Measurements from ENCODE around the gene HTRA3.

The HTRA3 gene

DNA sequence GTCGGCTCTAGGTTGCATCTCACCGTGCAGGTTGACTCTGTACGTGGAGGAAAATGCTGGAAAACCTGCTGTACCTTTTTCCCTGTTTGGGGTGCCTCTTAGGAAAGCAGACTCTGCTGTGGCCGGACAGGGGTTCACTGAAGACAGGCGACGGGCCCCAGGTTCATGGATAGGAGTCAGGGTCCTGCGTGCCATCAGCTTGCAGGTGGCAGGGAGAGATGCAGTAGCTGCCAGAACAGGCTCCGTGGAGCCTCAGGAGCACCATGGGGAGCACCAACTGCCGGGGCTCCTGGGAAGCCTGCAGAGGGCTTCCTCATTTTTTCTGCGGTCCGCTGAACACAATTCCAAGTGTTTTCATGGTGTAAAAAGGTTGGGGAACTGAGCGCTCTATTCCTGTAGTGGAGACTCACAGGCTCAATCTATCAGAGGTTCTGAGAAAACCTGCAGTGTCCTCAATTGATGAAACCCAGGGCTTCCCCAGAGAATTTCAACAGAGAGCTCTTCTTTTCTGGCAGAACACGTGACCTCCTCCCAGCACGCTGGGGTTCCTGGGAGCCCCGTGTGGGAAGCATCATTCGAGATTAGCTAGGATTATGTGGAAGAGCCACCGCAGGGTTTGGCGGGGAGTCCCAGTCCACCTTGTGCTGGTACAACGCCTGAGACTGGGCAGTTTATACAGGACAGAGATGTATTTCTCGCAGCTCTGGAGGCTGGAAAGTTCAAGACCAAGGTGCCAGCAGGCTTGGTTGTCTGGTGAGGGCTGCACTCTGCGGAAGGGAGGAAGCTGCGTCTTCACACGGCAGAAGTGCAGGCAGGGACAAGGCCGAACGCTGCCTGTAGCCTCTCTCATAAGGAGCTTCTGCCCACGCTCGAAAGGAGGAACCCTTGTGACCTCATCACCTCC, 1.6 kb downstream of the HTRA3 start:
- H2AFZ ChIP-seq (ENCODE audit: low read depth, low read length): no peak overlapping the region
- H3K4me2 ChIP-seq (ENCODE audit: low read length): no peak overlapping the region
- TF ChIP-seq EZH2phosphoT487 (IDR thresholded peaks at IDR 0.05; ENCODE audit: low read depth): no peak
- TF ChIP-seq, protein P1, sequence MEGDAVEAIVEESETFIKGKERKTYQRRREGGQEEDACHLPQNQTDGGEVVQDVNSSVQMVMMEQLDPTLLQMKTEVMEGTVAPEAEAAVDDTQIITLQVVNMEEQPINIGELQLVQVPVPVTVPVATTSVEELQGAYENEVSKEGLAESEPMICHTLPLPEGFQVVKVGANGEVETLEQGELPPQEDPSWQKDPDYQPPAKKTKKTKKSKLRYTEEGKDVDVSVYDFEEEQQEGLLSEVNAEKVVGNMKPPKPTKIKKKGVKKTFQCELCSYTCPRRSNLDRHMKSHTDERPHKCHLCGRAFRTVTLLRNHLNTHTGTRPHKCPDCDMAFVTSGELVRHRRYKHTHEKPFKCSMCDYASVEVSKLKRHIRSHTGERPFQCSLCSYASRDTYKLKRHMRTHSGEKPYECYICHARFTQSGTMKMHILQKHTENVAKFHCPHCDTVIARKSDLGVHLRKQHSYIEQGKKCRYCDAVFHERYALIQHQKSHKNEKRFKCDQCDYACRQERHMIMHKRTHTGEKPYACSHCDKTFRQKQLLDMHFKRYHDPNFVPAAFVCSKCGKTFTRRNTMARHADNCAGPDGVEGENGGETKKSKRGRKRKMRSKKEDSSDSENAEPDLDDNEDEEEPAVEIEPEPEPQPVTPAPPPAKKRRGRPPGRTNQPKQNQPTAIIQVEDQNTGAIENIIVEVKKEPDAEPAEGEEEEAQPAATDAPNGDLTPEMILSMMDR (IDR thresholded peaks at IDR 0.05; ENCODE audit: low read depth, low read length): no peak
- H3K4me3 ChIP-seq (ENCODE audit: low read length): no peak overlapping the region
- no peaks in the 10 kb centered on the region for H3K27me3 ChIP-seq (ENCODE audit: low read depth, low read length)
- no peaks in the 10 kb centered on the region for H3K36me3 ChIP-seq (replicated peaks; ENCODE audit: low read depth, low read length)
- no peak overlapping the region for H3K9ac ChIP-seq (ENCODE audit: low read length)
- no peaks in the 10 kb centered on the region for H3K79me2 ChIP-seq (ENCODE audit: low read length)
- H3K9me3 ChIP-seq (ENCODE audit: insufficient read depth, low read length): no peaks in the 10 kb centered on the region
- no peaks in the 10 kb centered on the region for H3K4me1 ChIP-seq (ENCODE audit: low read length)
- H4K20me1 ChIP-seq (ENCODE audit: insufficient read depth, low read length): no peaks in the 10 kb centered on the region
- no peak overlapping the region for H3K27ac ChIP-seq (ENCODE audit: low read length)

DNA sequence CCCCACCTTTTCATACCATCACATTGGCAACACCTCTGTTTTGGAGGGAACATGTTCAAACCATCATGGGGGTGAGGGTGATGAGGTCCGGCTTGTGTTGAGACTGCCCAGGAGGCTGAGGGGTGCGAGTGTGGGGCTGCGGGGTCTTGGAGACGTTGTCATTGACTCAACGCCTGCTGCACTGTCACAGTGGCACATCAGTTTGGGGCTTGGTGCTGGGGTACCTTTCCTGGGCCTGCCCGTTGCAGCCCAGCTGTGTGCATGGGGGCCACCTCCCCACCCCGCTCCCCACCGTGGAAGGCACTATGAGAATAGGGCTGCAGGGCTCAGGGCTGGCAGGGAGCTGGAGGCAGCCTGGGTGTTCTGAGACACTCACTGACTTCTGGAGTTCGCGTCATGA, 2.3 kb downstream of the HTRA3 start:
- no peak overlapping the region for H3K27ac ChIP-seq (ENCODE audit: low read length)
- H3K27me3 ChIP-seq (ENCODE audit: low read depth, low read length): no peaks in the 10 kb centered on the region
- H3K4me3 ChIP-seq (ENCODE audit: low read length): no peak overlapping the region
- H4K20me1 ChIP-seq (ENCODE audit: insufficient read depth, low read length): no peaks in the 10 kb centered on the region
- H3K9me3 ChIP-seq (ENCODE audit: insufficient read depth, low read length): no peaks in the 10 kb centered on the region
- H3K9ac ChIP-seq (ENCODE audit: low read length): no peak overlapping the region
- no peaks in the 10 kb centered on the region for H3K36me3 ChIP-seq (replicated peaks; ENCODE audit: low read depth, low read length)
- H3K4me2 ChIP-seq (ENCODE audit: low read length): no peak overlapping the region
- TF ChIP-seq, protein P1 (IDR thresholded peaks at IDR 0.05; ENCODE audit: low read depth, low read length): no peak
- no peak for TF ChIP-seq EZH2phosphoT487 (IDR thresholded peaks at IDR 0.05; ENCODE audit: low read depth)
- no peak overlapping the region for H2AFZ ChIP-seq (ENCODE audit: low read depth, low read length)
- H3K4me1 ChIP-seq (ENCODE audit: low read length): no peaks in the 10 kb centered on the region
- no peaks in the 10 kb centered on the region for H3K79me2 ChIP-seq (ENCODE audit: low read length)

- no peaks in the 10 kb centered on the region for H3K9me3 ChIP-seq (ENCODE audit: insufficient read depth, low read length)
- no peaks in the 10 kb centered on the region for H3K79me2 ChIP-seq (ENCODE audit: low read length)
- no peak overlapping the region for H3K9ac ChIP-seq (ENCODE audit: low read length)
- no peaks in the 10 kb centered on the region for H3K4me1 ChIP-seq (ENCODE audit: low read length)
- H2AFZ ChIP-seq (ENCODE audit: low read depth, low read length): no peak overlapping the region
- no peak overlapping the region for H3K27ac ChIP-seq (ENCODE audit: low read length)
- TF ChIP-seq, protein P1 (IDR thresholded peaks at IDR 0.05; ENCODE audit: low read depth, low read length): no peak
- no peak for TF ChIP-seq EZH2phosphoT487 (IDR thresholded peaks at IDR 0.05; ENCODE audit: low read depth)
- H3K27me3 ChIP-seq (ENCODE audit: low read depth, low read length): no peaks in the 10 kb centered on the region
- no peaks in the 10 kb centered on the region for H3K36me3 ChIP-seq (replicated peaks; ENCODE audit: low read depth, low read length)
- H3K4me2 ChIP-seq (ENCODE audit: low read length): no peak overlapping the region
- no peaks in the 10 kb centered on the region for H4K20me1 ChIP-seq (ENCODE audit: insufficient read depth, low read length)
- H3K4me3 ChIP-seq (ENCODE audit: low read length): no peak overlapping the region
Observed at GRCh38 chr4:8272472-8273428, 3.2 kb downstream of the HTRA3 start.

GRCh38 chr4:8273450-8273849, 3.9 kb downstream of the HTRA3 start:
- no peaks in the 10 kb centered on the region for H3K27me3 ChIP-seq (ENCODE audit: low read depth, low read length)
- H3K4me2 ChIP-seq (ENCODE audit: low read length): no peak overlapping the region

More at GRCh38 chr4:8273450-8273849, 3.9 kb downstream of the HTRA3 start:
- H2AFZ ChIP-seq (ENCODE audit: low read depth, low read length): no peak overlapping the region
- no peak overlapping the region for H3K27ac ChIP-seq (ENCODE audit: low read length)
- no peak for TF ChIP-seq EZH2phosphoT487 (IDR thresholded peaks at IDR 0.05; ENCODE audit: low read depth)
- TF ChIP-seq, protein P1 (IDR thresholded peaks at IDR 0.05; ENCODE audit: low read depth, low read length): no peak
- H3K79me2 ChIP-seq (ENCODE audit: low read length): no peaks in the 10 kb centered on the region
- no peak overlapping the region for H3K9ac ChIP-seq (ENCODE audit: low read length)
- no peaks in the 10 kb centered on the region for H3K9me3 ChIP-seq (ENCODE audit: insufficient read depth, low read length)
- no peaks in the 10 kb centered on the region for H4K20me1 ChIP-seq (ENCODE audit: insufficient read depth, low read length)
- H3K36me3 ChIP-seq (replicated peaks; ENCODE audit: low read depth, low read length): no peaks in the 10 kb centered on the region
- no peaks in the 10 kb centered on the region for H3K4me1 ChIP-seq (ENCODE audit: low read length)
- no peak overlapping the region for H3K4me3 ChIP-seq (ENCODE audit: low read length)
